Esophagus squamous epithelium (tissue), 4 donors: ENCODE results near the gene LYL1.

Experiments
- CTCF ChIP-seq, 6 experiments: fragments of 450-650 bp in 4 of 6; fragments of 200-600 bp in 2 of 6; sonication (generic) in 2 of 6; IDR thresholded peaks; one replicate each; pipeline ENCODE4 v1.5.1; 2016 to 2019; ENCODE audit warnings: antibody characterized with exemption in 6 of 6, mild to moderate bottlenecking in 4 of 6, moderate library complexity in 4 of 6
- POLR2A ChIP-seq, 4 donors: fragments of 450-650 bp; IDR thresholded peaks; one replicate each; pipeline ENCODE4 v1.6.1; 2017; ENCODE audit warnings: antibody characterized with exemption in 4 of 4, mild to moderate bottlenecking in 4 of 4, moderate library complexity in 3 of 4

- peak; percentile 94 to 97 (median 96) for TF ChIP-seq CTCF (IDR thresholded peaks at IDR 0.05)
- no peak for TF ChIP-seq POLR2A (IDR thresholded peaks at IDR 0.05)
Observed at GRCh38 chr19:13060964-13061927, 41.4 kb downstream of the LYL1 start.
